IPS-11a (cell line): ENCODE data around the gene TMEM131.
"Not testable (repeated sequence)": the region's sequence is repeated elsewhere in the genome, so short reads cannot be mapped to it uniquely, and the experiment has no call there.

Experiments used
- H3K4me3 ChIP-seq: one replicate; pipeline ENCODE4 v1.5.1; 2013; ENCODE audit warnings: low read depth, low read length, control low read depth

Gene TMEM131

GRCh38 chr2:97714950-97715652, 280.6 kb downstream of the TMEM131 start:
- no peak overlapping the region for H3K4me3 ChIP-seq

GRCh38 chr2:97714084-97714949, 281.4 kb downstream of the TMEM131 start:
- H3K4me3 ChIP-seq, result no peak overlapping the region

GRCh38 chr2:97713296-97714083, 282.3 kb downstream of the TMEM131 start, which contains the start of gene ZAP70:
TSS of gene ZAP70 (plus strand) at chr2:97713576. CDS start at chr2:97724037, 10,461 bp downstream.
- no peak within 1 kb of the TSS for H3K4me3 ChIP-seq

- H3K4me3 ChIP-seq, result no peak overlapping the region
Measured at GRCh38 chr2:97712693-97713295, 283.0 kb downstream of the TMEM131 start.

- not testable (repeated sequence) for H3K4me3 ChIP-seq
Measured at GRCh38 chr2:97712175-97712574, 283.6 kb downstream of the TMEM131 start.

GRCh38 chr2:97711394-97711711, 284.4 kb downstream of the TMEM131 start:
- H3K4me3 ChIP-seq, result no peak overlapping the region

- no peak overlapping the region for H3K4me3 ChIP-seq
Measured at GRCh38 chr2:97708608-97709007, 287.1 kb downstream of the TMEM131 start.

- H3K4me3 ChIP-seq, result no peak overlapping the region
Measured at GRCh38 chr2:97708048-97708380, 287.7 kb downstream of the TMEM131 start.

GRCh38 chr2:97707362-97708047, 288.2 kb downstream of the TMEM131 start:
- H3K4me3 ChIP-seq, result no peak overlapping the region

- H3K4me3 ChIP-seq, result no peak overlapping the region
Measured at GRCh38 chr2:97706708-97707345, 288.9 kb downstream of the TMEM131 start.
